GM19468 (cell line): ENCODE results near the gene CLEC4M.

Experiments used
- ATAC-seq: cut with Tn5 transposase; IDR thresholded peaks from one replicate; pipeline ENCODE4 v1.9.1; 2021; ENCODE audit warnings: mild to moderate bottlenecking, moderate library complexity, moderate number of reproducible peaks; ENCODE audit not compliant: unreplicated experiment; ENCODE audit errors: extremely low read depth

Gene CLEC4M, protein sequence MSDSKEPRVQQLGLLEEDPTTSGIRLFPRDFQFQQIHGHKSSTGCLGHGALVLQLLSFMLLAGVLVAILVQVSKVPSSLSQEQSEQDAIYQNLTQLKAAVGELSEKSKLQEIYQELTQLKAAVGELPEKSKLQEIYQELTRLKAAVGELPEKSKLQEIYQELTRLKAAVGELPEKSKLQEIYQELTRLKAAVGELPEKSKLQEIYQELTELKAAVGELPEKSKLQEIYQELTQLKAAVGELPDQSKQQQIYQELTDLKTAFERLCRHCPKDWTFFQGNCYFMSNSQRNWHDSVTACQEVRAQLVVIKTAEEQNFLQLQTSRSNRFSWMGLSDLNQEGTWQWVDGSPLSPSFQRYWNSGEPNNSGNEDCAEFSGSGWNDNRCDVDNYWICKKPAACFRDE

DNA sequence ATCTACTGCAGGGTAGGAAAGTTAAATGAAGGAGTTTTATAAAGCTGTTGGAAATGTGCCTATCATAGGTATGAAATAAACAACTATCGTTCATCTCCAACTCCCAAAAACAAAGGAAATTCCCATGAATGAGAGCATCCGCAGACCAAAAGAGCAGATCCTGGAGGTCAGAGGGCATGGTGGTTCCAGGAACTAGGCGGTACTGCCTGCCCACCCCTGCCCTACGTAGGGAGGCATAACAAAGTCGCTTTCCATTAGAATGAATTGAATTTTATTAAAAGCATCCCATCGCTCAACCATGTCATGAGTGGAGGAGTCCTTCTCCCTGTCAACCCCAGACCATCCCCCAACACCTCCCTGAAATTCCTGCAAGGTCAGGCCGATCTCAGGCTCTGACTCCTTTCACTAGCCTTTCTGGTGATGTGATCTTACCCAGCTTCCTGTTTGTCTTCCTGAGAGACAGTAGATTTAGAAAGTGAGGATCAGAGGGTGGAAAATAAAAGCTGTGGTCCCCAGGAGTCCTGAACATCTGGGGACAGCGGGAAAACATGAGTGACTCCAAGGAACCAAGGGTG, at the start of gene CLEC4M:
Gene CLEC4M (plus strand): TSS at position 525 of the 575 bp plus-strand sequence. CDS start 24 bp downstream, at position 549.
- no peak for ATAC-seq

DNA sequence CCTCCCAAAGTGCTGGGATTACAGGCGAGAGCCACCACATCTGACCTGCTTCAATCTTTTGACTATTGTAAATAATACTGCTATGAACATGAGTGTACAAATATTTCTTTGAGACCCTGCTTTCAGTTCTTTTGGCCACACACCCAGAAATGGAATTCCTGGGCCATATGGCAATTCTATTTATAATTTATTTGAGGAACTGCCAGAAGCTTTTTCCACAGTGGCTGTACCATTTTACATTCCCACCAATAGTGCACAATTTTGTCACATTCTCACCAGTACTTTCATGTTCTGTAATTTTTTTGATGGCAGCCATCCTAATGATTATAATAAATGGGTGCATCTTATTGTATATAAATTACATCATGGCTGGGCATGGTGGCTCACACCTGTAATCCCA, 47.4 kb upstream of the CLEC4M start:
- ATAC-seq = no peak

DNA sequence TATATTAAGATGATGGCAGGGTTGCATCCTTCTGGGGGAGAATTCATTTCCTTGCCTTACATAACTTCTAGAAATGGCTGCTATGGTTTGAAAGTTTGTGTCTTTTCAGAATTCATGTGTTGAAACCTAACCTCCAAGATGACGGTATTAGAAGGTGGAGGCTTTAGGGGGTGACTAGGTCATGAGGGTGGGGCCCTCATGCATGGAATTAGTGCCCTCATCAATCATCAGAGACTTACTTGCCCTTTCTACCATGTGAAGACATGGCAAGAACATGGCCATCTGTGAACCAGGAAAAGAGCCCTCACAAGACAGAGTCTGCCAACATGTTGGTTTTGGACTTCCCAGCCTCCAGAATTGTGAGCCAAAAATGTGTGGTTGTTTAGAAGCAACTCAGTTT, 46.3 kb upstream of the CLEC4M start:
- ATAC-seq = no peak

DNA sequence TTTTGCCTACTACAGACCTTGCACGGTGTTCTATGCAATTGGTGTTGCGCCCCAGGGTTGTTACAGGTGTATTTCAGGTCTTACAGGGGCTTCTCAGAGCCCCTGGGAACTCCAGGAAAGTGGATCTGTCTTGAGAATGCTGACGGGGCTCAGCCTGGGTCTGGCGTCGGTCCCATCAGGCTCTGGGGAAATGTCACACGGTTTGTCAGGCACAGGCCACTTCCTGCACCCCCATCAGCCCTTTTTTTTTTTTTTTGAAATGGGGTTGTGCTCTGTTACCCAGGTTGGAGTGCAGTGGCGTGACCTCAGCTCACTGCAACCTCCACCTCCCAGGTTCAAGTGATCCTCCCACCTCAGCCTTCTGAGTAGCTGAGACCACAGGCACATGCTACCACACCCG, 44.4 kb upstream of the CLEC4M start:
- ATAC-seq = no peak

DNA sequence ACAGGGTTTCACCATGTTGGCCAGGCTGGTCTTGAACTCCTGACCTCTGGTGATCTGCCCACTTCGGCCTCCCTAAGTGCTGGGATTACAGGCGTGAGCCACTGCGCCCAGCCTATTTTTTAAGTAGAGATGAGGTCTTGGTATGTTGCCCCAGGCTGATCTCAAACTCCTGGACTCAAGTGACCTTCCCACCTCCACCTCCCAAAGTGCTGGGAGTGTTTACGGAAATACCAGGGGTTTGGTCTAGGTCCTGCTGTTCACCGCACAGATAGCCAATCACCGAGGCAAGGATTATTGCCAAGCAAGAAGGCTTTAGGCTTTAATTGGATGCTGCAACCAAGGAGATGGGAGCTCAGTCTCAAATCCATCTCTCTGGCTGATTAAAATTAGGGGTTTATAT, 42.7 kb upstream of the CLEC4M start:
- no peak for ATAC-seq

DNA sequence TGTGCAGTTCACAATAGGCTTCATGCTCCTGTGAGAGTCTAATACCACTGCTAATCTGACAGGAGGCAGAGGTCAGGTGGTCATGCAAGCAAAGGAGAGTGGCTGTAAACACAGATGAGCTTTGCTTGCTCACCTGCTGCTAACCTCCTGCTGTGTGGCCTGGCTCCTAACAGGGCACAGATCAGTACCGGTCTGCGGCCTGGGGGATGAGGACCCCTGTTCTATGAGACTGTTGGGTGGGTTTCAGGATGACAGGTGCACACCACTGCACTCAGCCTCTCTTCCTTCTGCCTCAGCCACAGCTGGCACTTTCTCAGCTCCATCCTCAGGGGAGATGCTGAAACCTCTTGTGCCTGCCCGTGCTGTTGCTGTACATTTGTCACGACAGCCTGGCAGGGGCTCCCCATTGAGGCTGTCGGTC, 40.8 kb upstream of the CLEC4M start:
- ATAC-seq = peak; percentile 26

DNA sequence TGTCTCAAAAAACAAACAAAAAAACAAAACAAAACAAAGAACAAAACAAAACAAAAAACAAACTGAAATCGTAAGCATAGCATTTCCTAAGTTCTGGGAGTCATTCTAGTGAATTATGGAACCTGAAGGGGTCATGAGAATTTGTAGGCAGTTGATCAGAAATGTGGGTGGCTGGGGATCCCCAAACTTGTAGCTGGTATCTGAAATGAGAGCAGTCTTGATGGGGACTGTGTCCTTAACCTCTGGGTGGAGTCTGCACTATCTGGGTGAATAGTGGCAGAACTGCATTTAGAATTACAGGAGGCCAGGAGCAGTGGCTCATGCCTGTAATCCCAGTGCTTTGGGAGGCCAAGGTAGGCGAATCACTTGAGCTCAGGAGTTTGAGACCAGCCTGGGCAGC, 37.3 kb upstream of the CLEC4M start:
- no peak for ATAC-seq

DNA sequence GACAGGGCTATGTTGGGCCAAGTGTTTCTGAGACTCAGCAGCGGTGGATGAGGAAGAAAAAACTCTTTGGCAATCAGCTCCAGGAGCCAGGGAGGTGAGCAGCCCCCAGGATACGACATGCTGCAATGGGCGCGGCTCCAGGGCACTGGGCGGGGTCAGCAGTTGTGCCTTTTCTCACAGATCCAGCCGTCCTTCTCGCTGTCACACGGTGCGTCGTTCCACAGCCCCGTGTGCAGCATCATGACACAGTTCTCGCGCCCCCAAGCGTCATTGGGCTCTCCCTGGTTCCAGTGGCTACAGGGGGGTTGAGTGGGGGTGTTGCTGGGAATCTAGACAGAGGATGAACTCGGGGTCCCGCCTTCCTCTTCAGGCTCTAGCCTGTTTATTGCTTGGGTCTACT, 33.8 kb upstream of the CLEC4M start:
- ATAC-seq = no peak

DNA sequence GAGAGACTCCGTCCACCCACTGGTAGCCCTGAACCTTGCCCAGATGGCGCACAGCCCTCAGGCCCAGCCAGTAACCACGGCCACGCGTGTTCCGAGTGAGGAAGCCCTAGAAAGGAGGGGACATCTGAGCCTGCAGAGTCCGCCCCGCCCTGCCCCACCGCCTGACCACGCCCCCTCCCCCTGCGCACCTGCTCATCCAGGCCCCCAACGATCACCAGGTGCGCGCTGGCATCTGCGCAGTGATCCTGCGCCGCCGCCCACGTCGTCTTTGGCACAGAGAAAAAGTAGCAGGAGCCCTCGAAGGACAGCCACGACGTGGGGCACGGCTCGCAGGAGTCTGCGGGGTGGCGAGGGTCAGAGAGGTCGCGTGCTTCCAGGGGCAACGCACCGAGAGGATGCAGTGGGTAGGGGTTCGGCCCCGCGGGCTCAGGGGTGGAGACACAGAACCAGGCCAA, 33.2 kb upstream of the CLEC4M start:
- ATAC-seq = no peak

DNA sequence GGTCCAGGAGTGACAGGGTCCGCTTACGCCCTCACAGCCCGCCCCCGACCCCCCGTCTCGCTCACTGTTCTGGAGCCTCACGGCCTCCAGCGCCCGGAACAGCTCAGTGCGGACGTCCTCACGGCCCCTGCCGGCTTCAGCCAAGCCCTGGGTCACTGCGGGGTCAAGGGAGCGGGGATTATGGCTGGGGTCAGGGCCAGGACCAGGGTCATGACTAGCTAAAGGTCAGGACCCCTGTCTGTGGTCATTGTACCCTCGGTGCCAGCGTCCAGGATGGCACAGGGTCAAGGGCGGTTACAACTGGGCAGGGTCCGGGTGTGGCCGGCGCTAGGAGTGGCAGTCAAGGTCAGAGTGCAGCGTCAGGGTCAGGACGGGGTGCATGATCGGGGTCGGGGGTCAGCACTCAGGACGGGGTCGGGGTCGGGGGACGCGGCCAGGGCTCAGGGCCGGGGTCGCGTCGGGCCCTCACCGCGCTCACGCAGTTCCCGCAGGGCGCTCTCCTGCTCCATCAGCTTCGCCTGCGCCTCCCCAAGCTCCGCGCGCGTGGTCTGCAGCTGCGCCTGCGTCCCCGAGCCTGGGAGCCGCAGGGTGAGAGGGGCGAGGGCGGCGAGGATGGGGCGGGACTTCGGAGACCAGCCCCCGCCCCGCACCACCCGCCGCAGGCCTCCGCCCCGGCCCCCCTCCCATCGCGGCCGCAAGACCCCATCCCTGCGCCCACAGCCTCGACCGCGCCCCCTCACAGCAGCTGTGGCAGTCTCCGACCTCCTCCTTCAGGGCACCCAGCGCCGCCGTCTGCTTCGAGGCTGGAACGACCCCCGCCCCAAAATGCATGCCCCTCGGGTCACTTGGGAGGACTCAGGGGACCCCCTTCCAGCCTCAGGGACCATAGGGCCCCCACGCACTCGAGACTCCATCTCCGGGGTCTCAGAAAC, 32.5 kb upstream of the CLEC4M start:
- no peak for ATAC-seq

DNA sequence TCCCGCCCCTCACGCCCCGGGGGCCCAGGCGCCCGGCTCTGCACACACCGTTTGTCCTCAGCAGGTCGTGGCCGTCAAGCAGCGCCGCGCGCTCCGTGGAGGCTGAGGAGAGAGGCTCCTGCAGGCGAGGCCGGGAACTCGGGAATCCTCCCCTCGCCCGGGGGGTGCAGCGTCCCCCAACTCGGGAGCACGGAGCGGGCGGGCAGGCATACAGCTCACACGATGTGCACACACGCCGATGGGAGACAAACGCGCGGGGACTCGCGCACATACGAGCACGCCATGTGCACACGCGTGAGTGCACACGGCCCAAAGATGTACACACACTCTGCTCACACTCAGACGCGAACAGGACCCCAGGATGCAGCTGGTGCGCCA, 31.8 kb upstream of the CLEC4M start:
- no peak for ATAC-seq

DNA sequence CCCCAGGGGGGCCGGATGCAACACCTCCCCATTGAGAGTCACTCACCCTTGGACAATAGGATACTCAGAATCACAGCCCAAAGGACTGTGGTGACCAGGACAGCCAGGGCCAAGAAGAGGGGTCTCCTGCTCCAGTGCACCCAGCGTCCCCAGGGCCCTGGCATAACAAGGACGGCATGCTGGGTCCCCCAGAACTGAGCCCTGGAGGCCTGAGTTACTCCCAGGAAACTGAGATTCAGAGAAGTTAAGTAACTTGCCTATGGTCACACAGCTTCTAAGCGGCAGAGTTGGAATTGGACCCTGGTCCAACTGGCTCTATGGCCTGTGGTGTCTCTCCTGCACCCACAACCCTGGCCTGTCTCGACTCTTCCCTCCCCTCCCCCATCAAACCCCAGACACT, 31.4 kb upstream of the CLEC4M start:
- no peak for ATAC-seq

DNA sequence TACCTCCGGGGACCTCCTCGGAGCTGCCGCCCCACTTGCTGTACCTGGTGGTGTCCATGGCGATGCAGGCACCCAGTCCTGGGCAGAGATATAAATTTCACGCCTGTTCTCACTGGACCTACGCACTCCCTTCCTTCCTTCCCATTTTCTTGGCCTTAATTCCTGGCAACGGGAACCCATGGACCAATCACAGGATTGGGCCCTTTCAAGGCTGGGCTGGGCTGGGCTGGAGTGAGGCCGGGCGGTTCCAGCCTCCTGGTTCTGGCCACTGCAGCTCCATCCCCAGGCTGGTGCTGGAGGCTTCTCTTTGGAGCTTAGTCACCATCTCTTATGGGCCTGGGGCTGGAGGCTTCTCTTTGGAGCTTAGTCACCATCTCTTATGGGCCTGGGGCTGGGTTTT, 31.0 kb upstream of the CLEC4M start, which contains the start of gene CLEC4G:
Gene CLEC4G (minus strand): TSS at position 66 of the 400 bp plus-strand sequence. CDS start 8 bp downstream, at position 58.
- ATAC-seq = no peak

DNA sequence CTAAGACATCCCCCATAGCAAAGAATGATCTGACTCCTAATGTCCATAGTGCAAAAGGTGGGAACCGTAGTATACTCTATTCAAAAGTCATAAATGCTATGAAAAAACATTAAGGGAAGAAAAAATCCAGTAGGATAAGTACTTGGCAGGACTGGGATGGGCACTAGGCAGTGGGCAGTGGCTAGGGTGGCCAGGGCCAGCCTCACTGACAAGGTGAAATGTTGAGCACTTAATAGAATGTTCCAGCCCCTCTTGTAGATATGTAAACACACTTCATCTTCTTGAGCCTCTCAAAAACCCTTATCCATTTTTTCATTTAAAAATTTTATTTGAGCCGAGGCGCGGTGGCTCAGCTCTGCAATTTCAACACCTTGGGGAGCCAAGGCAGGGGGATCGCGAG, 29.7 kb upstream of the CLEC4M start:
- no peak for ATAC-seq

DNA sequence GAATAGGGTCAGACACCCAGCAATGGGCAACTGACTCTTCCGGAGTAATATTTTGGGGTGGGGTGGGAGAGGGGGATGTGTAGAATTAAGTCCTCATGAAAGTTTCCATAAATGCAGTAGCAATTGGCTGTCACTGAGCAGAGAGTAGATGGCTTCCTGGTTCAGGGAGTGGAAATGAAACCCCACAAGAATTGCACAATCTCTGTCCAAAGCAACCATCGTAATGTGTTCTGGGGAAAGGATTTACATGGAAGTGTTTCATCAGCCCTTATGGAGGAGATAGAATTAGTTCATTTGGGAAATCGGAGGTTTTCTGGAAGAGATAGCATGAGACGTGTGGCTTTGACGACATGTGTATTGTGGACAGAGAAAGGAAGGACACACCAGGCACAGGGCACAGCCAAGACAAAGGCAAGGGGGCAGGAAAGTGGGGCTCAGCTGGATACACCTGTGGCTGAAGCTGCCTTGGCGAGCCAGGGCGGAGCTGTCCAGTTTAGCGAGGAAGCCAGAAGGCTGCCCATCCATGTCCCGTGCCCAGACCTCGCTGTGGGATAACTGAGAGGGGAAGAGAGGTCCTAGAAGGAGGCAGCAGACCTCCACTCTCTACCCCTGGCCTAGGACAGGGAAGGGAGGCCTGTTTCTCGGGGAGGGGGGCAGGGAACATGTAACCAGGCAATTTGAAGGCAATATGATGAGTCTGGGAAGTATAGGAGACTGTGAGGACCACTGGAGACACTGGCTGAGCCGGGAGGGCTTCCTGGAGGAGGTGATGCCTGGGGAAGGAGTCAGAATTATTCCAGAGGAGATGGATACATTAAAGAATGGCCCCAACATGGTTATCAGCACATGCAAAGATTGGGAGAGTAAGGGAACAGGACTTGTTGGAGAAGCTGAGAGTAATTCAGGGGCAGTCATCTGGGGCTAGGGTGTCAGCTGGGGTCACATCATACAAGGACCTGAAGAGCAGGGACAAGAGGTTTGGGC, 28.5 kb upstream of the CLEC4M start:
- no peak for ATAC-seq

DNA sequence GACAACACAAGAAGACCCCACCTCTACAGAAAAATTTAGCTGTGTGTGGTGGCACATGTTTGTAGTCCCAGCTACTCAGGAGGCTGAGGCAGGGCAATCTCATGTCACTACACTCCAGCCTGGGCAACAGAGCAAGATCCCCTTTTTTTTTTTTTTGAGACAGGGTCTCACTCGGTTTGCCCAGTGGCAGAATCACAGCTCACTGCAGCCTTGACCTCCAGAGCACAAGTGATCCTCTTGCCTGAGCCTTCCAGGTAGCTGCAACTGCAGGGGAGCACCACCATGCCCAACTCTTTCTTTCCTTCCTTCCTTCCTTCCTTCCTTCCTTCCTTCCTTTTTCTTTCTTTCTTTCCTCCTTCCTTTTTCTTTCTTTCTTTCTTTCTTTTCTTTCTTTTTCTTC, 26.9 kb upstream of the CLEC4M start:
- no peak for ATAC-seq

DNA sequence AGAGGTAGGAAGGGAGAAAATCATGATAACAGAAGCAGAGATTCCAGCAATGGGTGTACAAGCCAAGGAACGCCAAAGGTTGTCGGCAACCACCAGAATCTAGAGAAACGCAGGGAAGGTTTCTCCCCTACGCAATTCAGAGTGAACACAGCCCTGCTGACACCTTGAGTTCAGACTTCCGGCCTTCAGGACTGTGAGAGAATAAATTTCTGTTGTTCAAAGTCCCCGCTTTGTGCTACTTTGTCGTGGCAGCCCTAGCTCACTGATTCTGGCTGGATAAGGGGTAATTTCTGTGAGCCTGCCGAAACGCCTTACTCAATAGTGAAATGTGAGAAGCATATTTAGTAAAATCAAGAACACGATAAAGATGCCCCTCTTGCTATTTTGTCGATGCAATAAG, 25.8 kb upstream of the CLEC4M start:
- ATAC-seq = no peak

DNA sequence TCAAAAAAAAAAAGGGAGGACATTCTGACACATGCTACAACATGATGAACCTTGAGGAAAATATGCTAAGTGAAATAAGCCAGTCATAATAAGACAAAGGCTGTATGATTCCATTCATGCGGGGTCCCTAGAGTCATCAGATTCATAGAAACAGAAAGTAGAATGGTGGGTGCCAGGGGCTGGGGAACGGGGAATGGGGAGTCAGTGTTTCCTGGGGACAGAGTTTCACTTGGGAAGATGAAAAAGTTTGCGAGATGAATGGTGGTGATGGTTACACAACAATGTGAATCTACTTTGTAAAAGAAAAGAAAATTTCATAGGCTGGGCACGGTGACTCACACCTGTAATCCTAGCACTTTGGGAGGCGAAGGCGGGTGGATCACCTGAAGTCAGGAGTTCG, 25.0 kb upstream of the CLEC4M start:
- ATAC-seq = no peak

DNA sequence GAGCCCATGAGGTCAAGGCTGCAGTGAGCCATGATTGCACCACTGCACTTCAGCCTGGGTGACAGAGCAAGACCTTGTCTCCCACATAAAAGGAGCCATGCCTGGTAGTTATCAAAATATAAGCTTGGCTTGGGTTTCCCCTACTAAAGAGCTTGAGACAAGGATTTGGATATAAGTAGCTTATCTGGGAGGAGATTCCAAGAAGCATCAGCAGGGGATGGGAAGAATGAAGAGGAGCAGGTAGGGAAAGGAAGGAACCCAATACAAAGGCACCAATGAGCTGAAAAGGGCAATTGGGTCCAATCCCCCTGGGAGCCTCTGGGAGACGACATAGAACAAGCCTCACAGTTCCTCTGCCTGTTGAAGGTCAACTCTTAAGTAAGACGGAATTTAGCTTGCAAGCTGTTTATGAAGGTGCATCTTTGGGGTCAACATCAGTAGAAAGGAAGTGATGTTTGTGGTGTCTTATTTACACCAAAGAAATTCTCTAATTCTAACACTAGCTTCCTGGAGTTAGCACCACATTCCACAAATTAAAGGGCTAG, 23.8 kb upstream of the CLEC4M start:
- no peak for ATAC-seq
